Activated T-cell treated with anti-CD3 and anti-CD28 coated beads for 48 hours (primary cell): ENCODE data around the gene MEIS3.
A peak's percentile ranks its signal among the peaks of the same experiment; 100 is the strongest.
"Not testable (repeated sequence)": the region's sequence is repeated elsewhere in the genome, so short reads cannot be mapped to it uniquely, and the experiment has no call there.

Experiments used
- DNase-seq: peaks from one replicate; pipeline ENCODE4 v3.0.0-alpha.2; 2020; ENCODE audit warnings: low read depth

The MEIS3 gene

DNA sequence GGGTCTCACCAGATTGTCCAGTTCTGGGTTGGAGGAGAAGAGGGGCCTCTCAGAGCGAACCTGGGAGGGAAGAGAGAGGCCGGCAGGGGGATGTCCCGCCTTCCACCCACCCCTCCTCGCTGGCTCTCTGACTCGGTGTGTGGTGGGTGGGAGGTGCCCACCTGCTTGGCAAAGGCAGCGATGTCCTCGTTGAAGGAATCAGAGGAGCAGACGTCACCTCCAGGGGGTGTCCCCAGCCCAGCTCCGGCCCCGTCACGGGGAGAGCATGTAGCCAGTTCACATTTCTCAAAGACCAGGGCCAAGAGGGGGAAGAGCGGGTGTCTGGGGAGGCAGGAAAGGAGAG, 2.7 kb downstream of the MEIS3 start:
- no peak for DNase-seq

DNA sequence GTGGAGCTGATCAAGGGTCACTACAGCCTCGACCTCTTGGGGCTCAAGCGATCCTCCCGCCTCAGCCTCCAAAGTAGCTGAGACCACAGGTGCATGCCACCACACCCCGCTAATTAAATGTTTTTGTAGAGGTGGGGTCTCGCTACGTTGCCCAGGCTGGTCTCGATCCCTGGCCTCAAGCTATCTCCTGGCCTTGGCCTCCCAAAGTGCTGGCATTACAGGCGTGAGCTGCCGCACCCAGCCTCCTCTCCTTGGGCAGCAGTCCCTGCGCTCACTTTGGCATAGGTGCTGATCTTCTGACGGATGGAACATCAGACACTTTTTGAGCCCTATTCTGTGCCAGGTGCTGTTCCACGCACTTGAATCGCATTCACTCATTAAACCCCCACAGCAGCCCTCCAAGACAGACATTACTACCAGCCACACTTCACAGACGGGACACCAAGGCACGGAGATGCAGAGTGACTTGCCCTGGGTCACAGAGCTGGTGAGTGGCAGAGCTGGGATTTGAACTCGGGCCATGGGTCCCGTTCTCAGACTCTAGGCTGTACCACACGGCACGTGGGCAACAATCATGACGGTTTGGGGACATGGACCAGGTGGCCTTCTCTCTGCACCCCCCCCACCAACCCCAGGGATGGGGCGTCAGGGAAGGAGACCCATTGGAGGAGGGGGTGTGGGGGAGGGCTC, 3.2 kb downstream of the MEIS3 start:
- no peak for DNase-seq

DNA sequence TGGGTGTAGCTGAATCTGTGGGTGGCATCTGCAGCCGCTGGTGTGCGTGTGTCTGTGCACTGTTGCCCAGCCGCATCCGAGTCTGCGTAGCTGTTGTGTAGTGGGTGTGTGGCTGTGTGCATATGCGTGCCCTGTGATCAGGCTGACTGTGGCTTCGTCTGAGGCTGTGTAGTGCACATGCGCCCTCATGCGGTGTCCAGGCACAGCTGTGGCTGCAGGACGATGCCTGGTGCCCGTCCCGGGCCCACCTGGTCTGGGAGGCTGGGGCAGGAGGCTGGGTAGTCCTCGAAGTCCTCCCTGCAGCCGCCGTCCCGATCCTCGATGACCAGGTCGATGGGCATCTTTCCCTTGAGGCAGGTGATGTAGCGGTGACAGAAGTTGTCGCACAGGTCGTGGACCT, 4.9 kb downstream of the MEIS3 start:
- no peak for DNase-seq

DNA sequence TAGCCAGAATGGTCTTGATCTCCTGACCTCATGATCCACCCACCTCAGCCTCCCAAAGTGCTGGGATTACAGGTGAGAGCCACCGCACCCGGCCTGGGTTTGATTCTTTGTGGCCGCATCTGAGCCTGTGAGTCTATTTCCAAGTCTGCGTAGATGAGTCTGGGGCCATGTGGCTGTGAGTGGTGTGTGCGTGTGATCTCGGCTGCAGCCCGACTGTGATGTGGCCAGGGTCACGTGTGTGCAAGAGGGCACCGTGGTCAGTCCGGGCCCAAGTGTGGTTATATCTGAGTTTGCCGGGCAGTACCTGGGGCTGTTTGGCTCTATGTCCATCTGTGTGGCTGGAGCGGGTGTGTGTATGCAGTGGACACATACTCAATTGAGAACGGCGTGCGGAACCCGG, 5.4 kb downstream of the MEIS3 start:
- DNase-seq: no peak

DNA sequence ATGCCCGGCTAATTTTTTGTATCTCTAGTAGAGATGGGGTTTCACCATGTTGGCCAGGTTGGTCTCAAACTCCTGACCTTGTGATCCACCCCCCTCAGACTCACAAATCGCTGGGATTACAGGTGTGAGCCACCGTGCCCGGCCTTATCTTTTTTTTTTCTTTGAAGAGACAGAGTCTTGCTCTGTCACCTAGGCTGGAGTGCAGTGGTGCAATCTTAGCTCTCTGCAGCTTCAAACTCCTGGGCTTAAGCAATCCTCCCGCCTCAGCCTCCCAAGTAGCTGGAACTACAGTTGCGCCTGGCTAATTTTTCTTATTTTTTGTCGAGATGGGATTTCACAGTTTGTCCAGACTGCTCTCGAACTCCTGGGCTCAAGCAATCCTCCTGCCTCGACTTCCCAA, 7.6 kb downstream of the MEIS3 start:
- DNase-seq: not testable (repeated sequence)

DNA sequence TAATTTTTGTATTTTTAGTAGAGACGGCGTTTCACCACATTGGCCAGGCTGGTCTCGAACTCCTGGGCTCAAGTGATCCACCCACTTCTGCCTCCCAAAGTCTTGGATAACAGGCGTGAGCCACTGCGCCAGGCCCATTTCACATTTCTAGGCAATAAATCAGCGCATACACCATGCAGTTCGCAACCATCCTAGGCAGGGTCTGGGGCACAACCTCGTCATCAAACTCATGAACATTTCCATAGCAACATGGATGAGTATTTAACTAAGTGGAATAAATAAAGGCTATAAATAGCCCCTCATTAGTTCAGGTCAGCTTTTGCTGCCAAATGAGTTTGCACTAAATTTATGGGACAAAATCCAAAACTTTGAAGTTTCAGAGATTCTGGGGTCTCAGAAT, 8.2 kb downstream of the MEIS3 start:
- DNase-seq: no peak

DNA sequence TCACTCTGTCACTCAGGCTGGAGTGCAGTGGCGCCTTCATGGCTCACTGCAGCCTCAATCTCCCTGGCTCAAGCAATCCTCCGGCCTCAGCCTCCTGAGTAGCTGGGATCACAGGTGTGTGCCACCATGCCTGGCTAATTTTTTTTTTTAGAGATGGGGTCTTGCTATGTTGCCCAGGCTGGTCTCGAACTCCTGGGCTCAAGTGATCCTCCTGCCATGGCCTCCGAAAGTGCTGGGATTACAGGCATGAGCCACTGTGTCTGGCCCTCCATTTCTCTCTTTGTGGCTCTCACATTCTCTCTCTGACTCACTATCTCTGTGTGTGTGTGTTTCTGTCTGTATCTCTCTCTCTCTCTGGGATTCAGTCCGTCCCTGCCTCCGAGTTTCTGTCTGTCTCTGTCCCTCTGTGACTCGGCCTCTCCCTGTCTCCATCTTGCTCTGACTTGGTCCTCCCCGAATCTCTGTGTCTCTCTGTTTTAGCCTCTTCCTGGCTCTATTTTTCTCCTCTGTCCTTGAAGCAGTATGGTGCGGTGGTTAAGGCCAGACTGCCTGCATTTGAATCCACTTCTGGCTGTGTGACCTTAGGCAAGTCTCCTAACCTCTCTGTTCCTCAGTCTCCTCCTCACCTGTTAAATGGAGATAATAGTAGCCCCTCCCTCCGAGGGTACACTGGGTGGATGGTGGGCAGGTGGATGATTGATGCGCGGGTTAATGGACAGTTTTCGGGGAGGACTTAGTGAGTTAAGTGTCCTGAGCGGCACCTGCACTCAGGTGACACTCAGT, 11.0 kb downstream of the MEIS3 start:
- DNase-seq: no peak

DNA sequence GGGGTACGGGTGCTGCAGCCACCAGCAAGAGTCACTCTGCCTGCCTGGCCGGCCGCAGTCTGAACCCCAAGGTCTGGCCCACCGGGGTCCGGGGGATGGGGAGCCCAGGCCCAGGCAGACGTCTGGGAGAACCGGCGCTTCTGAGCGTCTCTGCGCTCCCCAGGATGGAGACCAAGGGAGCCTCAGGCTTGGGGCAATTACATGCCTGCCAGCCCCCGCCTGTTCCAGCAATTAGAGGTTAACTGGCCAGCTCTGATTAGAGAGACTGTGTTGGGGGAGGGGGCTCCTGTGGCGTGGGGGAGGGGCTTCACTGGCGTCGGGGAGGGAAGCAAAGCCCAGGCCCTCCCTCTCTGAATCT, 11.9 kb downstream of the MEIS3 start:
- no peak for DNase-seq

DNA sequence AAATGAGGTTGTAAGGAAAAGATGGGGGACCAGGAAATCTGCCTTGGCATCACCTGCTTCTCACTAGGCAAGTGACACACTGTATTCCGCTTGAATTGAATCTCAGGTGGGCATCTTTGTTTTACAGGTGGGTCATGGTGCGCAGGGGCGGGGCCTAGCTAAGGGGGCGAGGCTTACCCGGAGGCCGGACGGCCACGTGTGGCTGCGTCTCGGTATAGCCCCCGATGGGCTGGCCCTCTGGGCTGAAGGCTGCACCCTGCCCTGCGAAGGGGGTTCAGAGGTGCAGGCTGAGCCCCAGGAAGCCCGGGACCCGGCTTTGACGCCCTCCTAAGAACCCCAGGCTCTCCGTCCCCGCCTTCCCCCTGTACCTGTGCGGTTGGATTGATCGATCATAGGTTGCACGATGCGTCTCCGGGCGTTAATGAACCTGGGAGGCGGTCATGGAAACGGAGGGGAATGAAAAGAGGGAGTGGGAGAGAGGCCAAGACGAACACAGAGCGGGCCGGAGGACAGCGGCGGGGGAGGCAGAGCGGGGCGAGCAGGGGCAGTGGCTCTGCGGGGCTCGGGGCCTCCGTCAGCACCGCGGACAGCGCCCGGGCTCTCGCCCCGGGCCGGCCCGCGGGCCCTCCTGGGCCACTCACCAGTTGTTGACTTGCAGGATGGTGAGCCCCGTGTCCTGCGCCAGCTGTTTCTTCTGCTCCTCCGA, 12.5 kb downstream of the MEIS3 start:
- no peak for DNase-seq

DNA sequence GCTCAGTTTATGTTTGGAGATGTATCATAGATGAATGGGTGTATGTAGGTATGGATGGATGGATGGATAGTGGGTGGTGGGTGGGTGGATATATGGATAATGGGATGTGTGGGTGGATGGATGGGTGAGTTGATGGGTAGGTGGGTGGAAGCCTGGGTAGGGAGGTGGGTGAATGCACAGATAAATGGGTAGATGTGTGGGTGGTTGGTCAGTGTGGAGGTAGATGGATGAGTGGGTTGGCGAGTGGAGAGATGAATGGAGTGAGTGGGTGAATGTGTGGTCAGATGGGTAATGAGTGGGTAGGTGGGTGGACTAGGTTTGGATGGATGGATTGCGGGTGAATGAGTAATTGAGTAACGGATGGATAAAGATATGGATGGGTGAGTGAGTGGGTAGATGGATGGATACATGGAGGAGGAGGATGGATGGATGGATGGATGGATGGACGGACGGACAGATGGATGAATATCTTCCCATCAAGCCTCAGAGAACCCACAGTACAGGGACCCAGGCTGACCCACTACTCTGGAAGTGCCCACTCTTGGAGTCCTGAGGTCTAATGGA, 13.4 kb downstream of the MEIS3 start:
- DNase-seq: no peak

DNA sequence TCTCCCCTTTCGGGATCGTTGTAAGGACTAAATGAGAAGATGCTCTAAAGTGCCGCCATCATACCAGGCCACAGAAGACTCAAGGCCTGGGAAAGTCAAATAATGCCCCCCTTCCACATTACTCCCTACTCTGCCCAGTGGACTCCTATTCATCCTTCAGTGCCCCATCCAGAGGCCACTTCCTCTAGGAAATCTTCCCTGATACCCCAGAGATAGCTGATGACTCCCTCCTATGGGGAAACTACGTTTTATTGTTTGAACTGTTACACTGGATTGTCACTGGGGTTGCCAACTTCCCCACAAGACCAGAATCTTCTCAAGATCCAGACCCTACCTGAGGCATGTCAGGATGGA, 14.2 kb downstream of the MEIS3 start:
- no peak for DNase-seq

DNA sequence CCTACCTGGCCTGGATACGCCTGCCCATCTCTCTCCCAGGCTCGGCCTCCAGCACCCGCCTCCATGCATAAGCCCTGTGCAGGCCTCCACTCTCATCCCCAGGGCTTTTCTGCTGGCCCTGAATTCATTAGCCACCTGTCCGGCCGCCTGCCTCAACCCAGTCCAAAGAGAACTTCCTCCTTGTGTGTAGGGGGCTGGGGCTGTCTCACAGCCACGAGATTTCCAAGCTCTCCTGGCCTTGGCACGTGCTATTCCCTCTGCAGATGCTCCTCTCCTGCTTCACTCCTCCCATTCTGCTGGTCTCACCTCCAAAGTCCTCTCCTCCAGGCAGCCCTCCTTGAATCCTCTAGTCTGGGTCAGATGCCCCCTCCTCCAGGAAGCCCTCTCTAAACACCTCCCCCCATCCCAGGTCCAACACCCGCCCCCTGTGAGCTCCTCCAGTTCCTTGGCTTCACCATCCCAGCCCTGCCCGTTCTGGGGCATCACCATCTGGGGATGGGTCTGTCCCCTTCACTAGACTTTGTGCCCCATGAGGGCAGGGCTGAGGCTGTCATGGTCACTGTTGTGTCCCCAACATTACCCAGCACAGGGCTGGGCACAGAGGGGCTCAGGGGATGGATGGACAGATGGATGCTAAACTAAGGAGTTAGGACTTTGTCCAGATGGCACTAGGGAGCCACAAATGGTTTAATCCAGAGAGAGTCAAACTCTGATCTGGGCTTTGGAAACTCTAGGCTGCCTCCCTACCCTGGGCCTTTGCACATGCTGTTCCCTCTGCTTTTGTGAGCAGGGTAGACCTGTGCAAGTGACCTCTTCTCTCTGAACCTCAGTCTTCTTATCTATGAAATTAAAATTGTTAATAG, 14.8 kb downstream of the MEIS3 start:
- no peak for DNase-seq

DNA sequence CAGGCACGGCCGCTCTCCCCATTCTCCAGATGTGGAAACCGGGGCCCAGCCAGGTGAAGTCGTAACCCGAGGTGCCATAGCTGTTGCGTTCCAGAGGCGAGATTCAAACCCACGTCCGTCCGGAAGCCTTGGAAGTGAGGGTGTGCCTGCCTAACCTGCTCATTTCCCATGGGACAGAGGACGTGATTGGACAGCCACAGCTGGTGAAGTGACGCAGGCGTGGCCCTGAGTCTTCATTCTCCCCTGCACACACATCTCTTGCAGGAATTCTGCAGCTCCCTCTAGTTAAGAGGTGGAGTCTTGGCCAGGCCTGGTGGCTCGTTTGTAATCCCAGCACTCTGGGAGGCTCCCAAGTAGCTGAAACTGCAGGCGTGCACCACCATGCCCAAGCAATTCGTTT, 16.8 kb downstream of the MEIS3 start:
- DNase-seq: no peak

DNA sequence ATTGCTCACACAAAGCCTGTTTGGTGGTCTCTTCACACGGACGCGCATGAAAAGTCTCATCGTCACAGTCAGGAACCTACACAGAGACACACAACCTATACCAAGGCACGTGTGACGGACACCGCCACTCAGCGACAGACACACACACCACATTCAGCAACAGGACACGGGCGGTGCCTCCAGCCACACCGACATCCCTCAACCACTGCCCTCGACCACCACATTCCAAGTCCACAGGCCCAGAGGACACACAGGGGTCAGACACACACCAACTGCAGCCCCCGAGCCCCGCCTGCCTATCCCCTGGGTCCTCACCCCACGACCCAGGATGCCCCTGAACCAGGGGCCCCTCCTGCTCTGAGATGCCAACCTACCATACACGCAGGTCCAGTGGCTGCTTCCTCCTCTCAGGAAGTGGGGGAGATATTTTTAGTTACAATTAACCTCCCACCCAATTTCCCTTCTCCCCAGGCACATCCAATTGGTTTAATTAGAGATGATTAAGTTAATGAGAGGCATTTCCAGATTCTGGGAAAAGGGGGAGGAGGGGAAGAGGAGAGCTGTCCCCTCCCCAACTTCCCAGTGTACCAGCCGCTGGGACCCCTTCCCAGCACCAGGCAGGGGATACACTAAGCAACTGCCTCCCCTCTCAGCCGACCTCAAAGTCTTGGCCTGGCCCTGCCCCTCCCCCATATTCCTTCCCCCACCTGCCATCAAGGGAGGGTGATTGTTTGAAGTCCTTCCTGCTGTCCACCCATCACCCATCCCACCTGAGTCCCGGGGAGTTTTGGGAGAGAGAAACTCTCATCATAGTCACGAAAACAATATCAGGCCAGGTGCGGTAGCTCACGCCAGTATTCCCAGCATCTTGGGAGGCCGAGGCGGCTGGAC, 20.4 kb downstream of the MEIS3 start:
- DNase-seq: no peak

DNA sequence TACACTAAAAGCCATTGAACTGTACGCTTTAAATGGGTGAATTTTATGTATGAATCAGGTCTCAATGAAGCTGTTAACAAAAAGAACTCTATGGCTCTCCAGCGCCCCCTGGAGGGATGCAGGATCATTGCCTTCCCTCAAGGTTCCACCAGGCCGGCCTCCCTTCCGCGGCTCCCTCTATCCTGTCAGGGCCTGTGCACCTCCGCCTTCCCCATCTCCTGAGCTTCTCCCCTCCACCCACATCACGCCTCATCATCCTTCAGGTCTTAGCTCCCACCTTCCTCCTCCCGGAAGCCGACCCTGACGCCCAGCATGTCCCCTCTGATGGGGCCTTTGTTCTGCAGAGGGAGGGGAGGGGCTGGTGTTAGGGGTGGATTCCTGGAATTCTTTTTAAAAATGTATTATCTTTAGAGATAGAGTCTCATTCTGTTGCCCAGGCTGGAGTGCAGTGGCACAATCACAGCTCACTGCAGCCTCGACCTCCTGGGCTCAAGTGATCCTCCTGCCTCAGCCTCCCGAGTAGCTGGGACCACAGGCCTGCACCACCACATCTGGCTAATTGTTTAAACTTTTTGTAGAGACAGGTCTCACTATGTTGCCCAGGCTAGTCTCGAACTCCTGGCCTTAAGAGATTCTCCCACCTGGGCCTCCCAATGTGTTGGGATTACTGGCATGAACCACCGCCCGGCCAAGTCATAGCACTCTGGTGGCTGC, 27.7 kb downstream of the MEIS3 start:
- DNase-seq: peak; percentile 75

DNA sequence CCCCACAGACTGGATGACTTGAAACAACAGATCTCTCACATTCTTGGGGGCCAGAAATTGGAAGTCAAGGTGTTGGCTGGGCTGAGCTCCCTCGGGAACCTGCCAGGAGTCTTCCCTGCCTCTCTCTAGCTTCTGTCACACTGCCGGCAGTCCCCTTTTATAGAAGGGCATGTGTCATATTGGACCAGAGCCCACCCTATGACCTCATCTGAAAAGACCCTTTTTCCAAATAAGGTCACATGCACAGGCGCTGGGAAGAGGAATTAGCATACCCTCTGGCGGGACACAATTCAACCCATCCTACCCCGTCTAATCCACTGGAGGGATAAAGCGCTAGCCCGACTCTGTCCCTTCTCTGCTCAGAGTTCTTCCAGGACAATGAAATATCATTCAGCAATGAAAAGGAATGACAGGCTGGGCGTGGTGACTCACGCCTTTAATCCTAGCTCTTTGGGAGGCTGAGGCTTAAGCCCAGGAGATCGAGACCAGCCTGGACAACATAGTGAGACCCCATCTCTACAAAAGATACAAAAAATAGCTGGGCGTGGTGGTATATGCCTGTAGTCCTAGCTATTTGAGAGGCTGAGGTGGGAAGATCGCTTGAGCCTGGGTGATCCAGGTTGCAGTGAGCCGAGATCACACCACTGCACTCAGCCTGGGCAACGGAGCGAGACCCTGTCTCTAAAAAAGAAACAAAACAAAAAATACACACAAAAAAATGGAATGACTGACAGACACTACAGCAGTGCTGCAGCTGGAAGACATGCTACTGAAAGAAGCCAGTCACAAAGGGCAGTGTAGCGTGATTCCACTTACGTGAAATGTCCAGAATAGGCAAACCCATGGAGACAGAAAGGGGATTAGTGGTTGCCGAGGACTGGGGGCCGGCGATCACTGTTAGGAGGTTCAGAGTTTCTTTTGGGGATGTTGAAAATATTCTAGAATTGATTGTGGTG, 28.5 kb downstream of the MEIS3 start:
- no peak for DNase-seq

DNA sequence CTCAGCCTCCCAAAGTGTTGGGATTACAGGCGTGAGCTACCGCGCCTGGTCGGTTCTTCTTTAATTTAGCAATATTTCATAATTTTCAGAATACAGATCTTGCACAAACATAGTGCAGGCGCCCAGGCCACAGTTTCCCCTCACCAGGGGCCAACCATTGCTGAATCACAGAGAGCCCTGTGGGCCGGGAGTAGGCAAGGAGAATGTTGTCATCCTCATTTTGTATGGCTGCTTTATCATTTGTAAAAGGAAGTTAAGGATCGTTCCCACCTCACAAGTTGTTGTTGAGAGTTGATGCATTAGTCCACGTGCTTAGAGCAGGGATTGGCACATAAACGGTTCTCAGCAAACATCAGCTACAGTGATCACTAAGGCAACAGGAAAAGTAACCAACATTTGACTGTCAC, 30.2 kb downstream of the MEIS3 start:
- no peak for DNase-seq

DNA sequence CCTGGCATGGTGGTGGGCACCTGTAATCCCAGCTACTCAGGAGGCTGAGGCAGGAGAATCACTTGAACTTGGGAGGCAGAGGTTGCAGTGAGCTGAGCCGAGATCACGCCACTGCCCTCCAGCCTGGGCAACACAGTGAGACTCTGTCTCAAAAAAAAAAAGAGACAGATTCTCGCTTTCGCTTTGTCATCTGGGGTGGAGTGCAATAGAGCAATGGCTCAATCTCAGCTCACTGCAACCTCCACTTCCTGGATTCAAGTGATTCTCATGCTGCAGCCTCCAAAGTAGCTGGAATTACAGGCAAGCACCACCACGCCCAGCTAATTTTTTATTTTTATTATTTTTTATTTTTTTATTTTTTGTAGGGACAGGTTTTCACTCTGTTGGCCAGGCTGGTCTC, 30.6 kb downstream of the MEIS3 start:
- not testable (repeated sequence) for DNase-seq

DNA sequence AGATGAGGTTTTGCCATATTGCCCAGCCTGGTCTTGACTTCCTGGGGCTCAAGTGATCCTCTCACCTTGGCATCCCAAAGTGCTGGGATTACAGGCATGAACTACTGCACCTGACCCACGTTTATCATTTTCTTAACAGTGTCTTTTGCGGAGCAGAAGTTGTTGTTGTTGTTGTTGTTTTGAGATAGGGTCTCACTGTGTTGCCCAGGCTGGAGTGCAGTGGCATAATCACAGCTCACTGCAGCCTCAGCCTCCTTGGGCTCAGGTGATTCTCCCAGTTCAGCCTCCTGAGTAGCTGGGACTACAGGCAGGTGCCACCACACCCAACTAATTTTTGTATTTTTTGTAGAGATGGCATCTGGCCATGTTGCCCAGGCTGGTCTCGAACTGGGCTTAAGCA, 31.7 kb downstream of the MEIS3 start:
- DNase-seq: not testable (repeated sequence)
